GM19455 (cell line): ENCODE results near the gene TMEM140.
A peak's percentile ranks its signal among the peaks of the same experiment; 100 is the strongest.
"Not testable (repeated sequence)": the region's sequence is repeated elsewhere in the genome, so short reads cannot be mapped to it uniquely, and the experiment has no call there.

ENCODE experiments used
- ATAC-seq: cut with Tn5 transposase; IDR thresholded peaks from one replicate; pipeline ENCODE4 v1.9.1; 2021; ENCODE audit not compliant: unreplicated experiment

TMEM140 gene

GRCh38 chr7:135171581-135172291, 23.9 kb downstream of the TMEM140 start:
- ATAC-seq = not testable (repeated sequence)

- not testable (repeated sequence) for ATAC-seq
Observed at GRCh38 chr7:135173916-135174315, 26.0 kb downstream of the TMEM140 start.

GRCh38 chr7:135174941-135175340, 27.1 kb downstream of the TMEM140 start:
- no peak for ATAC-seq

- ATAC-seq = no peak
Observed at GRCh38 chr7:135175931-135176330, 28.1 kb downstream of the TMEM140 start.

GRCh38 chr7:135177028-135177696, 29.3 kb downstream of the TMEM140 start:
- ATAC-seq = no peak

GRCh38 chr7:135178364-135178763, 30.5 kb downstream of the TMEM140 start:
- no peak for ATAC-seq

GRCh38 chr7:135179321-135179925, 31.6 kb downstream of the TMEM140 start:
- ATAC-seq = no peak

GRCh38 chr7:135180122-135180521, 32.2 kb downstream of the TMEM140 start:
- no peak for ATAC-seq

GRCh38 chr7:135181261-135181928, 33.5 kb downstream of the TMEM140 start:
- ATAC-seq = no peak

- no peak for ATAC-seq
Observed at GRCh38 chr7:135181929-135182678, 34.2 kb downstream of the TMEM140 start.

- ATAC-seq = no peak
Observed at GRCh38 chr7:135183478-135183877, 35.6 kb downstream of the TMEM140 start.

GRCh38 chr7:135184254-135184841, 36.5 kb downstream of the TMEM140 start:
- ATAC-seq = no peak

- ATAC-seq = no peak
Observed at GRCh38 chr7:135185471-135186260, 37.8 kb downstream of the TMEM140 start.

- ATAC-seq = no peak
Observed at GRCh38 chr7:135186261-135186540, 38.3 kb downstream of the TMEM140 start.

GRCh38 chr7:135186841-135187253, 39.0 kb downstream of the TMEM140 start:
- ATAC-seq = peak; percentile 61

- no peak for ATAC-seq
Observed at GRCh38 chr7:135188298-135188984, 40.6 kb downstream of the TMEM140 start.

- ATAC-seq = no peak
Observed at GRCh38 chr7:135189221-135189662, 41.4 kb downstream of the TMEM140 start.

- no peak for ATAC-seq
Observed at GRCh38 chr7:135189961-135190360, 42.1 kb downstream of the TMEM140 start.

- no peak for ATAC-seq
Observed at GRCh38 chr7:135190703-135191102, 42.8 kb downstream of the TMEM140 start.
